NCI-H2196 (cell line): ENCODE measurements around the gene TMEM203.
"Not testable (repeated sequence)": the region's sequence is repeated elsewhere in the genome, so short reads cannot be mapped to it uniquely, and the experiment has no call there.

Experiments used
- DNase-seq: peaks from one replicate; lab custom pipeline; 2025; ENCODE audit not compliant: unreplicated experiment; lab: John Stamatoyannopoulos, UW

The TMEM203 gene

DNA sequence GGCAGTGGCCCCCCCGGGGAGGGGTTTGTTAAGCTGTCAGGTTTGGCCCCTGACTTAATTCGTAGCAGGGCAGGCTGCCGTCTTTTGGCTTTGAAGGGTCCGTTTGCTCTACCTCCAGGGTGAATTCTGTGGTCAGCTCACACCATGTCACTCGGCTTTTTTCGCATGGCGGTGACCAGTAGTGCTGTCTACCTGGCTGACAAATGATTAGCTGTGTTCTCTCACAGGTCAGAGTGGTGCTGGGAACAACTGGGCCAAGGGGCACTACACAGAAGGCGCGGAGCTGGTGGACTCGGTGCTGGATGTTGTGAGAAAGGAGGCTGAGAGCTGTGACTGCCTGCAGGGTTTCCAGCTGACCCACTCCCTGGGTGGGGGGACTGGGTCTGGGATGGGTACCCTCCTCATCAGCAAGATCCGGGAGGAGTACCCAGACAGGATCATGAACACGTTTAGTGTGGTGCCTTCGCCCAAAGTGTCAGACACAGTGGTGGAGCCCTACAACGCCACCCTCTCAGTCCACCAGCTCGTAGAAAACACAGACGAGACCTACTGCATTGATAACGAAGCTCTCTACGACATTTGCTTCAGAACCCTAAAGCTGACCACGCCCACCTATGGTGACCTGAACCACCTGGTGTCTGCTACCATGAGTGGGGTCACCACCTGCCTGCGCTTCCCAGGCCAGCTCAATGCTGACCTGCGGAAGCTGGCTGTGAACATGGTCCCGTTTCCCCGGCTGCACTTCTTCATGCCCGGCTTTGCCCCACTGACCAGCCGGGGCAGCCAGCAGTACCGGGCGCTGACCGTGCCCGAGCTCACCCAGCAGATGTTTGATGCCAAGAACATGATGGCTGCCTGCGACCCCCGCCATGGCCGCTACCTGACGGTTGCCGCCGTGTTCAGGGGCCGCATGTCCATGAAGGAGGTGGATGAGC is 37.1 kb upstream of the TMEM203 start:
- no peak for DNase-seq

DNA sequence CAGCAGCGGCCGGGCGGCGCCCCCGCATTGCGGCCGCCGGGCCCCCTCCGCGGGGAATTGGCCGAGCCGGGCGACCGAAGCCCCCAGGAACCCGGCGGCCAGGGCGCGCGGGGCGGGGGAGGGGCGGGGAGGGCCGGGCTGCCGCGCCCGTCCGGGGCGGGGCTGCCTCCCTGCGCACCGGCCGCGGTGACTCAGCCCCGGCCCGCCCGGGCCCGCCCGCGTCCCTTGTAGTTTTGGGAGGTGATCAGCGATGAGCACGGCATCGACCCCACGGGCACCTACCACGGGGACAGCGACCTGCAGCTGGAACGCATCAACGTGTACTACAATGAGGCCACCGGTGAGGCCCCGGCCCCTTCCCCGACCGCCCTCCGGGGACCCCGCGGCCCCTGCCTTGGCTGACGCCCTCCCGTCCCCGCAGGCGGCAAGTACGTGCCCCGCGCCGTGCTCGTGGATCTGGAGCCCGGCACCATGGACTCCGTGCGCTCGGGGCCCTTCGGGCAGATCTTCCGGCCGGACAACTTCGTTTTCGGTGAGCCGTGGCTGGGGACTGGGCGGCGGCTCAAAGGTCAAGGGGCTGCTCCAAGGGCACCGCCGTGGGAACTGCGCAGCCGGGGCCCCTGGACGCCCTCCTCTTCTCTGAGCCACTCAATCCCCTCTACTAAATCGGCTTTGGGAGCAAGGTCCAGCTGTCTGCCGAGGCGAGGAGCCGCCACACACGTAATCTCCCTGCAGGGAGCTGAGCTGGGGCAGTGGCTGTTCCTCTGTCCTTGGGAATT is 36.2 kb upstream of the TMEM203 start:
- no peak for DNase-seq

- DNase-seq, result peak; percentile 98
Observed at GRCh38 chr9:137240841-137241489, 35.5 kb upstream of the TMEM203 start, which contains the start of gene TUBB4B. TUBB4B (plus strand) TSS chr9:137241287; CDS start chr9:137241361, 74 bp downstream.

GRCh38 chr9:137240318-137240840 is 34.9 kb upstream of the TMEM203 start:
- peak; percentile 61 for DNase-seq

DNA sequence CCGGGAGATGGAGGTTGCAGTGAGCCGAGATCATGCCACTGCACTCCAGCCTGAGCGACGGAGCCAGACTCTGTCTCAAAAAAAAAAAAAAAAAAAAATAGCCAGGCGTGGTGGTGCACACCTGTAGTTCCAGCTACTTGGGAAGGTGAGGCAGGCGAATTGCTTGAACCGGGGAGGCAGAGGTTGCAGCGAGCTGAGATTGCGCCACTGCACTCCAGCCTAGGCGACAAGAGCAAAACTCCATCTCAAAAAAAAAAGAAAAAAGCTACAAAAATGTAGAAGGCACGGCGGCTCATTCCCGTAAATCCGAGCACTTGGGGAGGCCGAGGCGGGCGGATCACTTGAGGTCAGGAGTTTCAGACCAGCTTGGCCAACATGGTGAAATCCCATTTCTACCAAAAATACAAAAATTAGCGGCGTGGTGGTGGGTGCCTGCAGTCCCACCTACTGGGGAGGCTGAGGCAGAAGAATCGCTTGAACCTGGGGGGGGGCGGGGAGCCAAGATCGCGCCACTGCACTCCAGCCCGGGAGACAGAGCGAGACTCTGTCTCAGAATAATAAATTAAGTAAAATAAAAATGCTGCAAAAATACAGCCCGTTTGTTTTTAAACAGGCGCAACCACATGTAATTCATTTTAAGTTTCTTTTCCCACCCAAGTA is 34.2 kb upstream of the TMEM203 start:
- not testable (repeated sequence) for DNase-seq

GRCh38 chr9:137237759-137238726 is 32.6 kb upstream of the TMEM203 start:
- DNase-seq, result peak; percentile 88

DNA sequence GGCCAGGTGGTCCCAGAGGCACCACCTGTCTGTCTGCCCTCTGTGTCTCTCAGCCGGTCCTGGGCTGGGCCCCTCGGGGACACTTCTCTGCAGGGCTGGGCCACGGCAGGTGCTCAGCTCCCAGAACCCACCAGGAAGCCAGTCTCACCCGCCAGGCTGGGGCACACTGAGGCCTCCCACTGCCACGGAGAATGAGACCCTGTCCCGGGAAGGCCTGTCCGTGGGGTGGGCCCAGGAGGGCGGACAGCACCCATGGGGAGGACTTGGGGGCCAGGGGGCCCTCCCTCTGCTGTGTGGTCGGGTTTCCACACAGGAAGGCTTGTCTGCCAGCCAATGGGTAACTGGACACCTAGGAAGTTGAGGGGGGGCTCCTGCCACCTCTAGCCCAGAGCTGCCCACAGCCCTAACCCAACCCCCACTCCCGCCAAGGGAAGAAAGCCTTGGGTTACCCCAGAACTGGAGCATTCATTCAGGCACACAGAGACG is 31.5 kb upstream of the TMEM203 start:
- peak; percentile 87 for DNase-seq

GRCh38 chr9:137236238-137236935 is 30.9 kb upstream of the TMEM203 start:
- DNase-seq, result peak; percentile 86

DNA sequence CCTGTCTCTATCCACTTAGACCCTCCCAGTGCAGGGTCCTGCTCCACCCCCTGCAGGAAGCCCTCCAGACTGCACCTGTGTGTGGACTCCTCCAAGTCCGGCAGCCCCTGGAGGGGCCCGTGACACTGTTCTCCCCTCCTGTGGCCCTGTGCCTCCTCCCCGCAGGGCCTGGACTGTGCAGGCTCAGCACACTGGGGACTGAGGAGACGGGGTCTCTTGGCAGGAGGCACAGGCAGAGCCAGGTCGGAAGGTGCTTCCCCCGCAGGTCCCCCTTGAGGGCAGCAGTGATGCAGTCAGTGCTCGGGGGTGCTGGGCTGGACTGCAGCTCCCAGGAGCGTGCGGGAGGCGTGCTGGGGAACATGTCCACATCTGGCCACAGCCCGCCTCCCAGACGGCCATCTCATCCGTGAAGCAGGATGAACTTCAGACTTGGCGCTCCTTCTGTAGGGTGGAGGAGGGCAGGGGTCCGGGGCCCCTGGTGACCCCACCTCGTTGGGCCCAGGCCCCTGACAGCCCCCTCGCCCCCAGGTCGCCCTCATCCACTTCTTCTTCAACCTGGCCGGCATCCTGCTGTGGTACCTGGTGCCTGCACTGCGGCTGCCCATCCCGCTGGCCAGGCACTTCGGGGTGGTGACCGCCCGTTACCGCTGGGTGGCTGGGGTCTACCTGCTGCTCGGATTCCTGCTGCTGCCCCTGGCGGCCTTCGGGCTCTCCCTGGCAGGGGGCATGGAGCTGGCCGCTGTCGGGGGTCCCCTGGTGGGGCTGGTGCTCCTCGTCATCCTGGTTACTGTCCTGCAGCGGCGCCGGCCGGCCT is 30.2 kb upstream of the TMEM203 start:
- no peak for DNase-seq

GRCh38 chr9:137234758-137235423 is 29.4 kb upstream of the TMEM203 start:
- DNase-seq, result no peak

DNA sequence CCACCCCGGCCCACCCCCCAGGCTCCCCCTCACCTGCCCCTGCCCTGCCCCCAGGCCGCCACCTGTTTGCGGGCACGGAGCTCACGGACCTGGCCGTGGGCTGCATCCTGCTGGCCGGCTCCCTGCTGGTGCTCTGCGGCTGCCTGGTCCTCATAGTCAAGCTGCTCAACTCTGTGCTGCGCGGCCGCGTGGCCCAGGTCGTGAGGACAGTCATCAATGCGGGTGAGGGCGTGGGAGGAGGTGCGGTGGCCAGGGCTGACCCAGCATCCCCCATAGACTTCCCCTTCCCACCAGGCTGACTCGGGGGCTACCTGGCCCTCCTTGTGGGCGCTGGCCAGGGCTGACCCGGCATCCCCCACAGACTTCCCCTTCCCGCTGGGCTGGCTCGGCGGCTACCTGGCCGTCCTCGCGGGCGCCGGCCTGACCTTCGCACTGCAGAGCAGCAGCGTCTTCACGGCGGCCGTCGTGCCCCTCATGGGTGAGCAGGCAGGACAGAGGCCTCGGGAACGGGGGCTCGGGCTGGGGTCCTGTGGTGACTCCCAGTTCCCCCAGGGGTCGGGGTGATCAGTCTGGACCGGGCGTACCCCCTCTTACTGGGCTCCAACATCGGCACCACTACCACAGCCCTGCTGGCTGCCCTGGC is 28.7 kb upstream of the TMEM203 start:
- no peak for DNase-seq

GRCh38 chr9:137233143-137233980 is 27.9 kb upstream of the TMEM203 start:
- DNase-seq, result no peak

- DNase-seq, result no peak
Observed at GRCh38 chr9:137232510-137232909, 27.1 kb upstream of the TMEM203 start.

DNA sequence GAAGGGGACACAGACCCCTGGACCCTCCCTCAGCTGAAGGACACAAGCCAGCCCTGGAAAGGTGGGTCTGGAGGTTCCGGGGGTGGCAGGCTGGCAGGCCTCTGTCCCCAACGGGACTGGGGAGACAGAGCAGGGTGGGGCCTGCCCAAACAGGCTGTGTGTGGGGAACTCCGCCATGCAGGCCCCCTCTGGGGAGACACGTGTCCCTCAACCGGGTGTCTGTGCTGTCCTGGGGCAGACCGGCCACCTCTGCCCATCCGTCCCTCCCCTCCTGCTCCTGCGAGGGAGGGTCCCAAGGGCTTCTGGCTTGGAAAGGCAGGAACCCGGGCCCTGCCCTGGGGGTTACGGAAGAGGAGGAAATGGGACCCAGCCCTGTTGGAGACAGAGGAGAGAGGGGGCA is 26.7 kb upstream of the TMEM203 start:
- no peak for DNase-seq

GRCh38 chr9:137231372-137232039 is 26.1 kb upstream of the TMEM203 start:
- DNase-seq, result no peak
